Suppressor macrophage (primary cell): ENCODE results near the gene GSX2.
"Not testable (repeated sequence)": the region's sequence is repeated elsewhere in the genome, so short reads cannot be mapped to it uniquely, and the experiment has no call there.

Experiments used
- DNase-seq, 4 experiments: peaks; one replicate each; pipeline ENCODE4 v3.0.0-alpha.2; 2020 to 2022

Gene GSX2

DNA sequence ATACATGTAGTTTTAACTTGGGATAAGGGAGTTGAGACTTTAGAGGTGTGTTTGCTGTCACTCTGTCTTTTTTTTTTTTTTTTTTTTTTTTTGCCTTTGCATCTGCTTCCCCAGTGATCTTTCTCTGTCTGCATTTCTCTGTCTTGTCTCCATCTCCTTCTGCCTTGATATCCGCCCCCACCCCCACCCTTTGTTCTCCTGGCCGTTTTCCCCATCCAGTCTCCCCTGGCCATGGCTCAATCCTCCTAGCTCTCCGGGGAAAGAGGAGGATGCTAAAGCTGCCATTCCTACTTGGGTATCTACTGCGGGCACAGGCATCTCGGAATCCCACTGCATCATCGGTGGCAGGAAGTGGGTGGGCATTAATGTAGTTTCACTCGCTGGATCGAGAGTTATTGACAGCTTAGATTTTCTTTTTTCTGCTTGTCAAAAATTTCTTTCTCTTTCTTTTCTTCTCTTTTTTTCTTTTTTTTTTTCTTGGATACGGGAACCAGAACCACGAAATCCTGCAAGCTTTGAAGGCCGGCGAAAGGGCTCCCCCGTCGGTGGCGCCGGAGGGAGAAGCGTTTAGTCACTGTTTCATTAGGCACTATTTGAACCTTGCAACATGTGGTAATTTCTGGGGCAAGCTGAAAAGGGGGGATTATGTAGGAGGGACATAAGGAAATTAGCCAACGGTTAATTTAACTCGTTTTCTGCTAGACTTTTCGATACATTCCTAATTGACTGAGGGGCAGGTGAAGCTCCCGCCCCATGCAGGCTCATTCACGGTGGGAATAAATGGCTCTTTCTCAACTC lies 8.2 kb downstream of the GSX2 start:
- DNase-seq, result peak in 3 of 4 experiments; percentile 49 to 59 (median 54)

GRCh38 chr4:54109241-54110018 lies 9.5 kb downstream of the GSX2 start:
- DNase-seq, result no peak

DNA sequence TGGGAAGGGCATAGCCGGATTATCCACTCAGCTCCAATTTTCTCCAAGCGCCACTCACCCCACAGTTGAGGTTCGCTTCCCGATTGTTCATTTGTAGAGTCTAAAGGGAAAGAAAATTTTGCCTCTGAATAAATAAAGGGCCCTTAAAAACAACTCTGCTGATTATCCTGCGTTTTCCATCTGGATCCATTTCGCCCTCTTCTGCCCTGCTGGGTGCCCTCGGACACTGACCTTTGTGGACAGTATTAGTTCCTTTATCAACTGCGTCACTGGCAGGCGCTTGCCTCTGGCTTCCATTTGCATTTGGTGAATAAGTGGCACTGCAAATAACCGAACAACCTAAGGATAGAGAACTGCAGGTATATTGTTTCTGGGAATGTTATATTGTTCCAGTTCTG lies 10.1 kb downstream of the GSX2 start:
- DNase-seq, result peak in 1 of 4 experiments; percentile 21

GRCh38 chr4:54113206-54113605 lies 13.2 kb downstream of the GSX2 start:
- not testable (repeated sequence) for DNase-seq

GRCh38 chr4:54116246-54116645 lies 16.3 kb downstream of the GSX2 start:
- not testable (repeated sequence) for DNase-seq

DNA sequence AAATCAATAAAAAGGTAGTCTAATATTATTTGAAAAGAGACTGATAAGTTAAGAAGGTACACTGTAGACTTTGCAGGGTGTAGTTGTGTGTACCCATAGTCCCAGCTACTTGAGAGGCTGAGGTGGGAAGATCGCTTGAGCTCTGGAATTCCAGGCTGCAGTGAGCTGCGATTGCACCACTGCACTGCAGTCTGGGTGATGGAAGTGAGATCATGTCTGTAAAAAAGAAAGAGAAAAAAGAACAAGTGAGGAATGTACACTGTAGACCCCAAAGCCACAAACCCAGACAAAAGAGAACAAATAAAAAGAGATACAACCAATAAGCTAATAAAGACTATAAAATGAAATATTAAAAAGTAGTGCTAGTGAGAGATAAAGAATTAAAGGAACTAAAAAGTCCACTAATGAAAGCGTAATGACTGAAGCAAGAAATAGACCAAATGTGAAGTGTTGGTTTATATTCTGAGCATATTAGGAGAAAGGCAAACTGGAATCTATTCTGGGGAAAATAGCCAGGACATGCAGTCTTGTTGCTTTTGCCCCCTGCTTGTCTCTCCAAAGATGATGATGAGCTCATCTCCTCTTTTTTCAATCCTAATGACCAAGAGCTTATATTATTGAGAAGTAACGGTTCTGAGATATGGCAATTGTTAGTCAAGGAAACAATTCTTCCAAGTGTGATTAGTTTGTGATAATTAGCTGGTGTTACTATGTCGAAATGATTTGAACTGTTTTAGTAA lies 19.1 kb downstream of the GSX2 start:
- no peak for DNase-seq

DNA sequence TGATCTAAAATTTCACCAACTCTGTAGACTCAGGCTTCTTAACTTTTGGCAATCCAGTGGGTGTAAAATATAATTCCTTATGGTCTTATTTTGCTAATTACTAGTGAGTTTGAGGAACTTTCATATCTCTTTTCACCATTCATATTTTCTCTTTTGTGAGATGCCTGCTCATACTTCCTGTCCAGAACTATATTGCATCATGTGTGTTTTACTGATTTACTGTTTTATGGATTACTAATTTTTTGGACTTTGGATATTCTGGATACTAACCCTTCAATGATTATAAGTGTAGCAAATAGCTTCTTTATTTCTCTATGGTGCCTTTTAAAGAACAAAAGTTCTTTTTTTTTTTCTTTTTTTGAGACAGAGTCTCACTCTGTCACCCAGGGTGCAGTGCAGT lies 20.6 kb downstream of the GSX2 start:
- DNase-seq, result no peak

GRCh38 chr4:54127660-54128059 lies 27.7 kb downstream of the GSX2 start:
- no peak for DNase-seq

DNA sequence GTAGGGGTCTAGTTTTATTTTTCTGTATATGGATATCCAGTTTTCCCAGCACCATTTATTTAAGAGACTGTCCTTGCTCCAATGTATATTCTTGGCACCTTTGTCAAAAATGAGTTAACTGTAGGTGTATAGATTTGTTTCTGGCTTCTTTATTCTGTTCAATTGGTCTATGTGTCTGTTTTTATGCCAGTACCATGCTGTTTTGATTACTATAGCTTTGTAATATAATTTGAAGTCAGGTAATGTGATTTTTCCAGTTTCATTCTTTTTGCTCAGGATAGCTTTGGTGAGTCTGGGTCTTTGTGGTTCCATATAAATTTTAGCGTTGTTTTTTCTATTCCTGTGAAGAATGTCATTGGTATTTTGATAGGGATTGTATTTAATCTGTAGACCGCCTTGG lies 28.7 kb downstream of the GSX2 start:
- not testable (repeated sequence) for DNase-seq

DNA sequence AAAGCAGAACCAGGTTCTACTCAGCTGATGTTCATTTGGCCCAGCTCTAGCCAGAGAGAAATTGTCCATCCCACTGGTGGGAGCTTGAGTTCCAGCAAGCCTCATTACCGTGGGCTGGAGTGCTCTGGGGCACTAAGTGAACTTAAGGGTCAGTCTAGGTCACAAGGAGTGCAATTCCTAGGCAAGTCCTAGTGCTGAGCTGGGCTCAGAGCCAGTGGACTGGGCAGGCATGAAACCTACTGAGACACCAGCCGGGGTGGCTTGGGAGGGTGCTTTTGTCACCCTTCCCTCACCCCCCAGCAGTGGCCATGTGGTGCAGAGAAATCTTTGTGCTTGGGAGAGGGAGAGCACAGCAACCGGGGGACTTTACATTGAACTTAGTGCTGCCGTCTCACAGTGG lies 39.4 kb downstream of the GSX2 start:
- peak; percentile 11 to 39 (median 22) for DNase-seq

DNA sequence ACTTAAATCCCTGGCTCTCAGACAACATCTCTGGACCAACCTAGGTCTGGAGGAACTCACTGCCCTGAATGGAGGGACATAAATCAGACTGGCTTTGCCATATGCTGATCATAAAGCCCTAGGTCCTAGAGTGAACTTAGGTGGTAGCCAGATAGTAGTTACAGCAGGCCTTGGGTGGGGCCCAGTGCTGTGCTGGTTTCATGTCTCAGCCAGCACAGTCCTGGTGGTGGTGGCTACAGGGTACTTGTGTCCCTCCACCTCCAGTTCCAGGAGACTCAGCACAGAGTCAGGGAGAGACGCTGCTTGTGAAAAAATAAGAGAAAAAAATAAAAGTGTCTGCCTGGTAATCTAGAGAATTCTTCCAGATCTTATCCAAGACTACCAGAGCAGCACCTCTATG lies 40.3 kb downstream of the GSX2 start:
- no peak for DNase-seq

- no peak for DNase-seq
Observed at GRCh38 chr4:54144199-54144598, 44.2 kb downstream of the GSX2 start.

DNA sequence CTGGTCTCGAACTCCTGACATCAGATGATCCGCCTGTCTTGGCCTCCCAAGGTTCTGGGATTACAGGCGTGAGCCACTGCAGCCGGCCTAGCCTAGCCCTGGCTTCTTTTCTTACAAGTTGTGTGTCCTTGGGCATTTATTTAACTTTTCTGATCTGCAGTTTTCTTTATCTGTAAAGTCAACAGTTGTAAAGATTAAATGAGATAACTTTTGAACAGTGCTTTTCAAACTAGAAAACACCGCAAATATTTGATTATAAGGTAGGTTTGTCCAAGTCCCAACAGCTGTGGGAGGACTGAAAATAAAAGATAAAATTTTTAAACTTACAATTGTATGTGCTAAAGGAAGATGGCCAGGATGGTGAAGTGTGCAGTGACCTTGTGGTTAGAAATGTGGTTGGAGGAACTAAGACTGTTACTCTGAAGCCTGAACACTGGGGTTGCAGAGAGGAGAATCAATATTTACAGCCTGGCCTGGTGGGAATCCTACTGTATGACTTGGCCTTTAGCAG lies 44.8 kb downstream of the GSX2 start:
- no peak for DNase-seq

DNA sequence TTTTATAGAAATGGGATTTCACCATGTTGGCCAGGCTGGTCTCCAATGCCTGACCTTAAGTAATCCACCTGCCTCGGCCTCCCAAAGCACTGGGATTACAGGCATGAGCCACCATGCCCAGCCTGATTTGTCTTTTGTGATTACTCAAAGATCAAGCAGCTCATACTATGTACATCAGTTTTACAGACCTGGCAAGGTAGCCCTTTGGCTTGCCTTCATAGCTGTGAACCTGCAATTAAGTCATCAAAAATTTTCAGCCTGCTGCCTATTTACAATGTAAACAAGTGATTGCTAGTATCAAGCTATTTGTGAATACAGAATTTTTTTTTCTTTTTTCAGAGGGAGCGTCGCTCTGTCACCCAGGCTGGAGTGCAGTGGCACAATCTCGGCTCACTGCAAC lies 46.2 kb downstream of the GSX2 start:
- no peak for DNase-seq

GRCh38 chr4:54149323-54149722 lies 49.4 kb downstream of the GSX2 start:
- DNase-seq, result peak in 1 of 4 experiments; percentile 41
